ENCODE measurements around the gene CHST8.

CHST8 gene

DNA sequence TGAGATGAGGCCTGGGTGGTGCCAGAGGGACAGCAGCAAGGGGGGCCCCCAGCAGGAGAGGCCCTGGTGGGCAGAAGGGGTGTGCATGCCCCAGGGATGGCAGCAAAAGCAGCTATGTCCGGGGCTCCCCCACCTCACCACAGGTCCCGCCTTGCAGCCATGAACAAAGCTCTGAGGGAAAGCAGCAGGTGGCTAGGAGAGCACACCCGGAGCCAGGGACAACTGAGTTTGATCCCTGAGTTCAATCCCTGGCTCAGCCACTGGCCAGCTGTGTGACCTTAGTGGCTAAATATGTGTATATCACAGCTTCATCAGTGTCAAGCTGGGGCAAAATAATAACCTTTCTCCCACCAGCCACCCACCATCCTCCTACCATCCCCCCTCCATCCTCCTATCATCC is 127.3 kb downstream of the CHST8 start:
- Histone ChIP-seq H3K4me2 (ENCODE audit: low read length) (no peak overlapping the region), H3K4ac (ENCODE audit: low read depth, low read length) (no peak overlapping the region), H3K14ac (ENCODE audit: low read length) (no peak overlapping the region), H3K23ac (ENCODE audit: low read length) (no peak overlapping the region), H3K79me1 (ENCODE audit: low read length) (no peaks in the 10 kb centered on the region), H3K18ac (ENCODE audit: low read length) (no peak overlapping the region), H3K27ac (ENCODE audit: low read depth, low read length) (no peak overlapping the region), H4K12ac (ENCODE audit: low read depth, low read length) (no peak overlapping the region), H3K27me3 (ENCODE audit: insufficient read depth, low read length) (no peaks in the 10 kb centered on the region), H4K91ac (ENCODE audit: low read depth, low read length) (no peak overlapping the region), H3K9me3 (ENCODE audit: insufficient read depth, low read depth, low read length) (no peaks in the 10 kb centered on the region), H3K9ac (ENCODE audit: low read length) (no peak overlapping the region), H3K36me3 (ENCODE audit: control insufficient read depth in 1 of 2, insufficient read depth in 2 of 2, low read length in 2 of 2) (no peaks in the 10 kb centered on the region), H2AFZ (ENCODE audit: insufficient read depth, low read length, poor library complexity) (no peak overlapping the region), H3K4me1 (ENCODE audit: control insufficient read depth in 1 of 2, insufficient read depth in 2 of 2, low read length in 2 of 2) (no peaks in the 10 kb centered on the region), H2BK120ac (ENCODE audit: insufficient read depth, low read length, poor library complexity) (no peak overlapping the region), H3K79me2 (ENCODE audit: control insufficient read depth, insufficient read depth, low read length, poor library complexity) (no peaks in the 10 kb centered on the region), H2AK5ac (ENCODE audit: low read length) (no peak overlapping the region), H2BK5ac (ENCODE audit: low read depth, low read length, poor library complexity) (no peak overlapping the region), H3K4me3 (ENCODE audit: low read depth, low read length) (no peak overlapping the region), H4K8ac (ENCODE audit: low read depth, low read length) (no peak overlapping the region), H2BK12ac (ENCODE audit: low read length) (no peak overlapping the region)
- no CpG with 5 or more reads among the region's 3 CpGs for WGBS (ENCODE audit: extremely low coverage, insufficient coverage, insufficient read length)
- DNase-seq, result no peak

DNA sequence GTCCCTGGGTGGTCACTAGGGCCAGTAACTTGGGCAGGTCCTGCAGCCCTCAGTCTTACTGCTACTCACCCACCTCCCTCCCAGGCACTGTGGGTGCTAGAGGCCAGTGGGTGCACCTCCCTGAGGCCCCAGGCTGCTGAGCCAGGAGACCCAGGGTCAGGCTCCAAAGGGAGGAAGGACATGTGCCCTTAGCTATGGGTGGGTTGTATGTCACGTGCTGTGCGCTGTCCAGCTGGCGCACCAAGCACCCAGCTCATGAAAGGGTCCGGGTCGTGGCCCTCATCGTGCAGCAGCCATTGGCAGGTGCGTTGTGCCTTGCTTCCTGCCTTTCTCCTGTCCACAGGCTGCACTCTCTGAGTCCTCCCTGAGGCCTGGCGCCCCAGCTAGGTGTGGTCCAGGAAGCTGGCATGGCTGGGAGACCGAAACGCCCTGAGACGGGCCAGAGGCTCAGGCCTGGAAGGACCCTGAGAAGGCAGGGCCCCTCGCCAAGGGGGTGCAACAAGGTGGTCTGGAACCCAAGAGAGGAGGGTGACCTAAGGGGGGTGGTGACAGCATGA is 127.9 kb downstream of the CHST8 start:
- Histone ChIP-seq H3K23ac (ENCODE audit: low read length) (no peak overlapping the region), H3K4me3 (ENCODE audit: low read depth, low read length) (no peak overlapping the region), H3K27me3 (ENCODE audit: insufficient read depth, low read length) (no peaks in the 10 kb centered on the region), H3K79me1 (ENCODE audit: low read length) (no peaks in the 10 kb centered on the region), H2BK120ac (ENCODE audit: insufficient read depth, low read length, poor library complexity) (no peak overlapping the region), H4K91ac (ENCODE audit: low read depth, low read length) (no peak overlapping the region), H3K4me1 (ENCODE audit: control insufficient read depth in 1 of 2, insufficient read depth in 2 of 2, low read length in 2 of 2) (no peaks in the 10 kb centered on the region), H2BK12ac (ENCODE audit: low read length) (no peak overlapping the region), H4K8ac (ENCODE audit: low read depth, low read length) (no peak overlapping the region), H2BK5ac (ENCODE audit: low read depth, low read length, poor library complexity) (no peak overlapping the region), H3K27ac (ENCODE audit: low read depth, low read length) (no peak overlapping the region), H3K4ac (ENCODE audit: low read depth, low read length) (no peak overlapping the region), H3K9me3 (ENCODE audit: insufficient read depth, low read depth, low read length) (no peaks in the 10 kb centered on the region), H2AFZ (ENCODE audit: insufficient read depth, low read length, poor library complexity) (no peak overlapping the region), H4K12ac (ENCODE audit: low read depth, low read length) (no peak overlapping the region), H3K18ac (ENCODE audit: low read length) (no peak overlapping the region), H2AK5ac (ENCODE audit: low read length) (no peak overlapping the region), H3K14ac (ENCODE audit: low read length) (no peak overlapping the region), H3K79me2 (ENCODE audit: control insufficient read depth, insufficient read depth, low read length, poor library complexity) (no peaks in the 10 kb centered on the region), H3K4me2 (ENCODE audit: low read length) (no peak overlapping the region), H3K36me3 (ENCODE audit: control insufficient read depth in 1 of 2, insufficient read depth in 2 of 2, low read length in 2 of 2) (no peaks in the 10 kb centered on the region), H3K9ac (ENCODE audit: low read length) (no peak overlapping the region)
- no CpG with 5 or more reads among the region's 12 CpGs for WGBS (ENCODE audit: extremely low coverage, insufficient coverage, insufficient read length)
- DNase-seq, result no peak

DNA sequence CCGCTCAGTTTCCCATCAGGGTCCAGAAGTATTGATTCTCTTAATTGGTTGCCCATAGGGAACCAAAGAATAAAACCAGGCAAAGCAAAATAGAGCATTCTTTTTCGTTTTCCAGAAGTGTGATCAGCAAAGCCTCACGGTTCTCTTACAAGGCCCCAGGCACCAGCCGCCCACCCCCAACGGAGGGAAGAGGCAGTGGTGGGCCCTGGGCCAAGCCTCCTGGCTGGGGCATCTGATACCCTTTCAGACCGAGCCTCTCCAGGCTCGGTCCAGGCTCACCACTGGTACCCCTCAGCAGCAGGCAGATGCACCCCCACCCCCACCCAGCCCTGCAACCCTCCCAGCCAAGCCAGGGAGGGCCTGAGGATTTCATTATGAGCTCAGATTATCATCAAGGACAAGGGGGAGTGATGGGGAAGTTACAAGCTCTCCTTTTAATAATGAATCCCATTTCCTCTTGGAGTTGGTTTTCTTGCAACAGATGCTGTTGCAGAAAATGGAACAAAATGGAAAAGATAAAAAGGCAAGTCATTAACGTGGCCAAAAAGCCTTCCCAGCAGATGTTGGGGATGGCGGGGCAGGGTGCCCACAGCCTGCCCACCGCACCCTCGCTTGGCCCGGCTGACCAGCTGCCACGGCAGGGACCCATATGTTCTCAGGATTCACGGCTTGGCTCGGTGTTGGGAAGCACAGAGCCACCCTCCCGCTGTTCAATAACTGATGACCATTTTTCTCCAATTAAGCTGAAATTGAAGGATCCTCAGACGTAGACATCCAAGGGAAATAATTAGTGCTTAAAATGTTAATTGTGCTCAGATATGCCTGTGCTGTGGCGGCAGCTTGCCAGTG is 129.1 kb downstream of the CHST8 start:
- H2AFZ ChIP-seq (ENCODE audit: insufficient read depth, low read length, poor library complexity), result no peak overlapping the region
- no peak for DNase-seq
- no peaks in the 10 kb centered on the region for H3K36me3 ChIP-seq (ENCODE audit: control insufficient read depth in 1 of 2, insufficient read depth in 2 of 2, low read length in 2 of 2)
- no peak overlapping the region for H4K8ac ChIP-seq (ENCODE audit: low read depth, low read length)
- no peak overlapping the region for H3K27ac ChIP-seq (ENCODE audit: low read depth, low read length)
- H3K9me3 ChIP-seq (ENCODE audit: insufficient read depth, low read depth, low read length), result no peaks in the 10 kb centered on the region
- H2BK120ac ChIP-seq (ENCODE audit: insufficient read depth, low read length, poor library complexity), result no peak overlapping the region
- no peak overlapping the region for H2BK12ac ChIP-seq (ENCODE audit: low read length)
- H3K14ac ChIP-seq (ENCODE audit: low read length), result no peak overlapping the region
- H2BK5ac ChIP-seq (ENCODE audit: low read depth, low read length, poor library complexity), result no peak overlapping the region
- no peak overlapping the region for H4K91ac ChIP-seq (ENCODE audit: low read depth, low read length)
- H3K23ac ChIP-seq (ENCODE audit: low read length), result no peak overlapping the region
- H3K4ac ChIP-seq (ENCODE audit: low read depth, low read length), result no peak overlapping the region
- H3K9ac ChIP-seq (ENCODE audit: low read length), result no peak overlapping the region
- H3K4me1 ChIP-seq (ENCODE audit: control insufficient read depth in 1 of 2, insufficient read depth in 2 of 2, low read length in 2 of 2), result no peaks in the 10 kb centered on the region
- H3K4me2 ChIP-seq (ENCODE audit: low read length), result no peak overlapping the region
- no peak overlapping the region for H2AK5ac ChIP-seq (ENCODE audit: low read length)
- no peak overlapping the region for H3K18ac ChIP-seq (ENCODE audit: low read length)
- H3K79me1 ChIP-seq (ENCODE audit: low read length), result no peaks in the 10 kb centered on the region
- no peaks in the 10 kb centered on the region for H3K79me2 ChIP-seq (ENCODE audit: control insufficient read depth, insufficient read depth, low read length, poor library complexity)
- no CpG with 5 or more reads among the region's 18 CpGs for WGBS (ENCODE audit: extremely low coverage, insufficient coverage, insufficient read length)
- H4K12ac ChIP-seq (ENCODE audit: low read depth, low read length), result no peak overlapping the region
- no peak overlapping the region for H3K4me3 ChIP-seq (ENCODE audit: low read depth, low read length)
- no peaks in the 10 kb centered on the region for H3K27me3 ChIP-seq (ENCODE audit: insufficient read depth, low read length)

DNA sequence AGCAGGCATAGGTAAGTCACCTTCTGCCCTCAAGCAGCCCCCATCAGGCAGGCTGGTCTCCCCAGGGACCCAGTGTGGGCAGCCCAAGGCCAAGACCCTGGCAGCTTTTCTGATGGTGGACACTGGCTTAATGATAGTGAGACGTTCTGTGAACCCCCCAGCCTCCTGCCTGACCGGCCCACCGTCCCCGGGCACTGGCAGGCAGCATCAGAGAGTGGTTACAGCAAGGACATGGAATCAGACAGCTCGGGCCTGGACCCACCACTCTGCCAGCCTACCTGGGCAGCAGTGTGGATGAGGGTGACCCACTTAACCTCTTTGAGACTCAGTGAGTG is 129.7 kb downstream of the CHST8 start:
- Histone ChIP-seq H2BK5ac (ENCODE audit: low read depth, low read length, poor library complexity) (no peak overlapping the region), H4K8ac (ENCODE audit: low read depth, low read length) (no peak overlapping the region), H2BK12ac (ENCODE audit: low read length) (no peak overlapping the region), H3K79me1 (ENCODE audit: low read length) (no peaks in the 10 kb centered on the region), H4K12ac (ENCODE audit: low read depth, low read length) (no peak overlapping the region), H3K36me3 (ENCODE audit: control insufficient read depth in 1 of 2, insufficient read depth in 2 of 2, low read length in 2 of 2) (no peaks in the 10 kb centered on the region), H3K27me3 (ENCODE audit: insufficient read depth, low read length) (no peaks in the 10 kb centered on the region), H3K18ac (ENCODE audit: low read length) (no peak overlapping the region), H2BK120ac (ENCODE audit: insufficient read depth, low read length, poor library complexity) (no peak overlapping the region), H2AFZ (ENCODE audit: insufficient read depth, low read length, poor library complexity) (no peak overlapping the region), H3K14ac (ENCODE audit: low read length) (no peak overlapping the region), H2AK5ac (ENCODE audit: low read length) (no peak overlapping the region), H3K4me3 (ENCODE audit: low read depth, low read length) (no peak overlapping the region), H3K23ac (ENCODE audit: low read length) (no peak overlapping the region), H3K79me2 (ENCODE audit: control insufficient read depth, insufficient read depth, low read length, poor library complexity) (no peaks in the 10 kb centered on the region), H3K4me1 (ENCODE audit: control insufficient read depth in 1 of 2, insufficient read depth in 2 of 2, low read length in 2 of 2) (no peaks in the 10 kb centered on the region), H3K9me3 (ENCODE audit: insufficient read depth, low read depth, low read length) (no peaks in the 10 kb centered on the region), H3K27ac (ENCODE audit: low read depth, low read length) (no peak overlapping the region), H3K4ac (ENCODE audit: low read depth, low read length) (no peak overlapping the region), H3K9ac (ENCODE audit: low read length) (no peak overlapping the region), H3K4me2 (ENCODE audit: low read length) (no peak overlapping the region), H4K91ac (ENCODE audit: low read depth, low read length) (no peak overlapping the region)
- no peak for DNase-seq
- no CpG with 5 or more reads among the region's 5 CpGs for WGBS (ENCODE audit: extremely low coverage, insufficient coverage, insufficient read length)

Measured in trophoblast cell (in vitro differentiated cells and primary cell).